Posterior cingulate gyrus (tissue), 11 donors: ENCODE measurements around the gene EAF1.
"Not testable (repeated sequence)": the region's sequence is repeated elsewhere in the genome, so short reads cannot be mapped to it uniquely, and the experiment has no call there.

Experiments
- DNase-seq, 10 donors: peaks; one replicate each; pipeline versions ENCODE4 v3.0.0 to v3.0.0-alpha.2; 2020 to 2021; ENCODE audit warnings: mixed read lengths in 3 of 10
- intact Hi-C: fragments of 100-400 bp; cut with DNase I; formaldehyde crosslinking; loops from one replicate; pipeline ENCODE4 v1.15.1; 2023

Gene EAF1

DNA sequence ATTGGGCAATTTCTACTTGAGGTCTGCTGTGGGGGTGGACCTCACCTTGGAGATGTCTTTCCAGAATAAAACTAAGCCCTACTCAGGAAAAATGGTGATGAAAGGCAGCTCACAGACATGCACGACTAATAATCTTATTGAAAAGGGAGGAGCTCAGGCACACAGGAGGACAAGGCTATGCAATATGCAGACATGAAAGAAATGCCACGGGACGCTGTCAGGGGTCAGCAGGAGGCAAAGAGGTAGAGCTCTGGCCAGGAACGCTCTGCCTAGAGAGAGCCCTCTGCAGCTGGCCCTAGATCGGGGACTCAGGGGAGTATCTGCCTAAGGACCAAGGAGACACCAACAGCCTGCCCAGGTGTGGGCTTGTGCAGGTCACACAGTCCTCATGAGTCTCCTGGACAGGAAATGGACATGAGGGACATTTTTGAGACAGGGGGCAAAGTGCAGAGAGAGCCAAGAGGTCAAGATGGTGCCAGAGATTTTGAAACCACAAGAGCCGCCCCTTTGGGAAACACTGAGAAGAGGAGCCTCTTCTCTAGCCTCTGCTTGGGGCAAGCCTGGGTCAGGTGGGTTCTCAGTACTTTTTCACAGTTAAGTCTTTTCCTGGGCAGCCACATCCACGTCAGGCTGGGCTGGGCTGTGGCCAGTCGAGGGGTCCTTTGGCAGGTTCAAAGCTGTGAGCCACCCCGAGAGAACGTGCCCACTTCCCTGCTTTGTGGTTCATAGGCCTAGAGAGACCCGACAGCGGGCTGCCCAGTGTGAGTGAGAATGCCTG is 23.2 kb downstream of the EAF1 start:
- DNase-seq = no peak

DNA sequence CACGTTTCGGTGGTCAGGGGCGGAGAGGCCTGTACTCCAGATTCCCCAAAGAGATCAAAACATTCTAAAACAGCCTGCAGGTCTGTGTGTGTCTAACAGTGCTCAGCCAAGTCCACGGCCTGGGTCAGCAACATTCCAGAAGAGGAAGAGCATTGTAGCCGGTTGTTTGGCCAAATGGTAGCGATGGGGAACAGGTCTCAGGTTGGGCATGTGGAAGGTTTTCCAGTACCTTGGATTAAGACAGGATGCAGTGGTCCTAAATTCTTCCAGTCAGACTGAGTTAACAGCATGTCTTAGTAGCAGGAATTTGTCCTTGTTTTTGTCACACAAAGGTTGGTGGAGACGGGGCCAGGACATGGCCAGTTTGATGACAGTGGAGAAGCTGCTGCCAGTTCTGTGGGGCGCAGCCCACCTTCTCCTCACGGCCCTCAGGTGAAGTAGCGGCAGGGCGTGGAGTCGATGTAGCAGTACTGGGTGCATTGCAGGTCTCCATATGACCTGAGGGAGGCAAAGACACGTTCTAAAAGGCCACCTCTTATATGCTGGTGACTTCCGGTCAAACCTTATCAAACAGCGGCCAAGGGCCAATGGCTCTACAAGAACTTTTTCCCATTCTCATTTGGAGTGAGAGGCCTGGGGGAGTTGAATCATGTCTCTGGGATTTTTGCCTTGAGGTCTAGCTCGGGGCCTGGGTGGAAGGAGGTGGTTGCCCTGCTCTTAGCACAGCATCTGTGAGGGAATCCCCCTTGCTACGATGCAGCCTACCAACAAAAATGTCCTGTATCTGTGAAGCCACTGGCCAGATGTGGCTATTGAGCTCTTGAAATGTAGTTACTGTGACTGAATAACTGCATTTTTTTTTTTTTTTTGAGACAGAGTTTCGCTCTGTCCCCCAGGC is 24.1 kb downstream of the EAF1 start:
- intact Hi-C loops = no loop called here
- DNase-seq = no peak

More for the DNA sequence above, 23.2 kb downstream of the EAF1 start:
- intact Hi-C loops = no loop called here

DNA sequence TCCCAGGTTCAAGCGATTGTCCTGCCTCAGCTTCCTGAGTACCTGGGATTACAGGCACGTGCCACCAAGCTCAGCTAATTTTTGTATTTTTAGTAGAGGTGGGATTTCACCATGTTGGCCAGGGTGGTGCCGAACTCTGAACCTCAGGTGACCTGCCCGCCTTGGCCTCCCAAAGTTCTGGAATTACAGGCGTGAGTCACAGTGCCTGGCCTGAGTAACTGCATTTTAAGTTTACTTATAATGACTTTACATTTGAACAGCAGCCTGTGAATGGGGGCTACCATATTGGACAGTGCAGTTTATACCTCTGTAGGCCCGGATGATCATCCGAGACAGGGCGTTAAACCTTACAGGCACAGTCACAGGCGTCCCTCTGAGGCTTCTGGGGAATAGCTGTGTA is 24.8 kb downstream of the EAF1 start:
- DNase-seq = no peak
- intact Hi-C loops = no loop called here

DNA sequence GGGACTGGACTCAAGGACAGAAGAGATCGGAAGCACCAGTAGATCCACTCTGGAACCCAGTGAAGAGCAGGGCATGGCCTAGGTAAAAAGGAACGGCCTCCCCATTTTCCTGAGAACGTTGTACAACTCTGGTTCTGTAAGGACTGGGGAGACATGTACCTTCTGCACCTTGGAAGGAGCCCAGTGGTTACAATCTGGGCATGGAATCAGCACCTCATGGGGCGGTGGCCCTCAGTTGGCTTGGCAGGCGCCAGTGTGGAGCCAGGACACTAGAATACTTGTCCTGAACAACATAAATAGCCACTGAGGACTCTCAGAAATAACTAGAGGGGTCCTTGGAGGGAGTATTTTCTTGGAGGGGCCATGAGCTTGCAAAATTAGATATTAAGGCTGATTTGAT is 25.6 kb downstream of the EAF1 start:
- no peak for DNase-seq
- intact Hi-C loops = no loop called here

DNA sequence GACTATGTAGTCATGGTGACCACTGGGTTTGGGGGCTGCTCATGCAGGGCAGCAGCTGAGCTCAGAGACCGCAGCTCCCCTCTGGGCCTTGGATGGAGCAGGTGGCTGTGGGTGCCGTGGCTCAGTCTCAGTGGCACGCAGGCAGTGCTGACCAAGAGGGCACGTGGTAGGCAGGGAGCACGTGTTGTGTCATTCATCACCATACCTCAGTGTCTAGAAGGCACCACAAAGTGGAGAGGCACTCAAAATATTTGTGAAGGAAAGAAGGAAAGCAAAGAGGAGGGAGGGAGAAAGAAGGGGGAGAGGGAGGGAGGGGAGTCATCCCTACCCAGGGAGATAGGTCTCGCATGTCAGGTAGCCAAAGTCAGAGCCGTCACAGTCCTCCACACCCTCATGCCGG is 26.1 kb downstream of the EAF1 start:
- intact Hi-C loops = no loop called here

DNA sequence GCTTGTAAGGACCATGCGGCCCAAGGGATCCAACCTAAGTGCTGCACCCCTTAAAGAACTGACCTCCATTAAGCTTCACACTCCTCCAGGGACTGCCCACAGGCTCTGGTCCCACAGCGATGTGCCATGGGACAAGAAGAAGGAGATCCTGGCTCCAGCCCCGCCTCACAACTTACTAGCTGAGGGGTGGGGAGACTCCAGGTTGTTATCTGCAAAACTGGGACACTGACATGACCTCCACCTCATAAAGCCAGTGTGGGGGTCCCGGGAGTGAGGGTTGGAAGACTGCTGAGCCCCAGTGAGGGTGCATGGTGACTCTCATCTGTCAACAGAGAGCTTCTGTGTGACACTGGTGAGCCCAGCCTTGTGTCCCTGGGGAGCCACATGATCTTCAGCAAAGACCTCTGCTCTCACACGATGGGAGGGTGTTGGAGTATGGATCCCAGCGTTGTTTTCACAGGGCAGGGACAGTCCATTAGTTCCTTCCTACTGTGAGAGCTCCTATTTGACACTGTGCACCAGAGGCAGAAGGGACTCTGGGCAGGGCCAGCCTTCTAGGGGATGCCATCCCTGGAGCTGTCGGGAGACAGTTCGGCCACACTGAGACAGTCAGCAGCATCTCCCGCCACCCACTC is 26.7 kb downstream of the EAF1 start:
- no peak for DNase-seq
- intact Hi-C loops = no loop called here

More for the DNA sequence above, 26.1 kb downstream of the EAF1 start:
- DNase-seq = no peak

DNA sequence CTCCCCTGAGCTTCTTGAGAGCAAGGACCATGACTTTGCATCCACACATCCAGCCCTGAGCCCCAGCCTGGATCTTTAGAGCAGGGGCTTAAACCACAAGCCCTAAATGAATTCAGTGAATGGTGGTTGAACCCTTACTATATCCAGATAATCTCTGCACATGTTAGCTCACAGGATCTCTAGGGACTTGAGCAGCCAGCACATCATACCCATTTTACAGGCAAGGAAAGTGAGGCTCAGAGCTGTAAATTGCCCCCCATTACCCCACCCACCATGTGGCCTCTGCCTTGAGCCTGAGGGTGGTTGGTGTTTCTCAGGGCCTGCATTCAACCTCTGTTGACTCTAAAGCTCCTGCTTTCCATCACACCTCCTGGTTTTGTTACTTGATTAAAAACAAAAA is 27.6 kb downstream of the EAF1 start:
- intact Hi-C loops = no loop called here

DNA sequence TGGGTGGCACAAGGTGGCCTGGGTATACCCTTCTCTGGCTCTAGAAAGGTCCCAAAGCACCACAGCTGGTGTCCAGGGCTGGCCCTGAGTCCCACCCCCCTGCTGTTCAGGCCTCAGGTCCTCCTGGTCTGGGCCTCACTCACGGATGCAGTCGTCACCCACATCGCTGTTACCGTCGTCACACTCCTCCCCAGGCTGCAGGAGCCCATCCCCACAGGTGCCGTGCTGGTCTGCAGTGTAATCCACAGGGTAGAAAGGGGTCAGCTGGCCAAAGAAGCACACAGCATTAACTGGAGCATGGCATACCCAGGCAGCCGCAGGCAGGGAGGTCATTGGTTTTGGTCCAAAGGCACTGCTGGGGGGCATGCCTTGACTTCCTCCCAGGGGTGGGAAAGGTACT is 28.4 kb downstream of the EAF1 start:
- intact Hi-C loops = no loop called here
- no peak for DNase-seq

More for the DNA sequence above, 27.6 kb downstream of the EAF1 start:
- DNase-seq = no peak

DNA sequence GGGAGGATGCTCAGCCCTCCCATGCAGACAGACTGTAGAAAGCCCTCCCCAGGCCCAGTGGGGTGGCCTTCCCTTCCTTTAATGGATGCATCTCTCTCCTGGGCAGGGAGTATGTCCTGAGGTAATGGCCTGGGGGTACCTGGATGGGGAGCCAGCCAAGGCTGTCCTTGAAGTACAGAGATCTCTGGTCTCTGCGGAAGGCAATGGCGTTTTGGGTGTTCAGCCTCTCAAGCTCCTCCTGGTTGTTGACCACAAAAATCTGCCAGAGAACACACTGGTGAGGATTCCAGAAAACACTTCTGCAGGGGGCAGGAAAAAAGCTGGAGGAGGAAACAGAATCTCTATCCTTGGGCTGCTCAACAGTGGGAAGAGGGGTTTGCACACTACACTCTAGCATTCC is 28.9 kb downstream of the EAF1 start:
- intact Hi-C loops = no loop called here
- DNase-seq = no peak

DNA sequence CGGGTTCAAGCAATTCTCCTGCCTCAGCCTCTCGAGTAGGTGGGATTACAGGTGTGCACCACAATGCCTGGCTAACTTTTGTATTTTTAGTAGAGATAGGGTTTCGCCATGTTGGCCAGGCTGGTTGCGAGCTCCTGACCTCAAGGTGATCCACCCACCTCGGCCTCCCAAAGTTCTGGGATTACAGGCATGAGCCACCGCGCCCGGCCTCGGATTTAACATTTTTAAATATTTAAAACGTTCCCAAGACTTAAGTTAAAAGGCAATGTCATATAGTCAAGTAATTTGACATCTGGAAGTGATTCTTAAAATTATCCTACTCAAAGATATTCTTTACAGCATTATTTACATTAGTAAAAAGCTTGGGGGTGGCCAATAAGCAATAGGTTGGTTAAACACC is 29.5 kb downstream of the EAF1 start:
- DNase-seq, intact Hi-C loops: not testable (repeated sequence)

DNA sequence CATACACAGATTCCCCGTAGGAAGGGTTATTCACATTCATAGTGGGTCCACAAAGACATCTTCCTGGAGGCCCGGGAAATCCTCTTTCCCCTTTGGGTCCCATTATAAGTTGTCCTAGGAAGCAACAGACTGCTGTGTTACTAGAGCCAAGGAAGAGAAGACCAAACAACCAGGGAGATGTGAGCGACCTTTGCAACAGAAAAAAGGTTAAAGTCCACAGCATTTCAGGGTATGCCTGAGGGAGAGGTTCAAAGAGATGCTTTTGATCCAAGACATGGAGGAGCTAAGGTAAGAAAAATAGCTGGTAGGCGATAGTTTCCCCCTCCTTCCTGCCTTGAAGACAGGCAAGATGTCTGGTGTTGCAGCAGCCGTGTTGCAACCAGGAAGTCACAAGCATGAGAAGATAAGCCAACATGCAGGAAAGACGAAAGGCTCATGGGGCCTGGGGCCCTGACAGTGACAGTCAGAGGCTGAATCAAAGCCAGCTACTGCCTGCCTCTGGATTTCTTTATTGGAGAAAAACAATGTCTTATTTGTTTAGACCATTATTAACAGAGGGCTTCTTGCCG is 30.9 kb downstream of the EAF1 start:
- intact Hi-C loops = no loop called here
- no peak for DNase-seq

DNA sequence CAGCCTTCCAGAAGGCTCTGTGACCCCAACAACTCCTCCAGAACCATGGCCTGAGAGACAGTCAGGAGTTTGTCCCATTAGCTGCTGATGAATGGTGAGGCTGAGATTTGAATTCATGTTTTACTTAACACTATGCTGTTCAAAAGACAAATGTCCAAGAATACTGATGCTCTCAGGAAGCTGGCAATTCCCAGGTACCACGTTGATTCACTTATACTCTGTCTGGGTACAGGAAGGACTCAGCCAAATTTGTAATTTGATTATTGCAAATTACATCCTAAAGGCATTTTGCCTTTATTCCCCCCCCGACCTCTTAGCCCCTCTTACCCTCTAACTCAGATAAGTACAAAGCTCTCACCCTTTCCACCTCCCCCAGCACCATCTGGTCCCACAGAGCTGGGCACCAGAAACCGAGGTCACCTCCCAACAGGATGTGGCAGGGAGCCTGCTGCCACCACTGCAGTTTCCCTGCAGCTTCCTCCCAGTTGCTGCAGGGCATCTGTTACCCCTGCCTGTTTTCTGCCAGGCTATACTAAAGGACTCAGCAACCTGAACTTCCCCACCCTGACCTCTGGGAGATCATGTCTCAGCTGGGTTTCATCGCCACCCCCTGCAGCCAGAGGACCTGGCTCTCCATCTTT is 33.6 kb downstream of the EAF1 start:
- intact Hi-C loops = no loop called here
- no peak for DNase-seq

DNA sequence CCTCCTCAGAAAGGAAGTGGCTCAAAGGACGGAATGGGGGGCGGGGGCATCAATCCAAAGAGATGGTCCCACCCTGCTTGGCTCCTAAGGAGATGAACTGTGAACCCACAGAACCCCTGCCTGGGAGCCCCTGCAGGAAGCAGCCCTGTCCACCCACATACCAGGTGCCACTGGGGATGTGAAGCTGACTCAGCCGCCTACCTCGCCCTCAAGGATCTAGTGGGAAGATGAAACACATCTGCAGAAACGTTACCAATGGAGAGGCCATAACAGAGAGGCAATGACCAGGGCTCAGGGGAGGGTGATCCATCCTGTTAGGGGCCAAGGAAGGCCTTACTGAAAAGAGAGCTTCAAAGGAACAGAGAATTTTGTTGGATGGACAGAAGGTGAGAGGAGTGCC is 35.1 kb downstream of the EAF1 start:
- intact Hi-C loops = no loop called here
- peak in 1 of 10 donors; percentile 46 for DNase-seq

DNA sequence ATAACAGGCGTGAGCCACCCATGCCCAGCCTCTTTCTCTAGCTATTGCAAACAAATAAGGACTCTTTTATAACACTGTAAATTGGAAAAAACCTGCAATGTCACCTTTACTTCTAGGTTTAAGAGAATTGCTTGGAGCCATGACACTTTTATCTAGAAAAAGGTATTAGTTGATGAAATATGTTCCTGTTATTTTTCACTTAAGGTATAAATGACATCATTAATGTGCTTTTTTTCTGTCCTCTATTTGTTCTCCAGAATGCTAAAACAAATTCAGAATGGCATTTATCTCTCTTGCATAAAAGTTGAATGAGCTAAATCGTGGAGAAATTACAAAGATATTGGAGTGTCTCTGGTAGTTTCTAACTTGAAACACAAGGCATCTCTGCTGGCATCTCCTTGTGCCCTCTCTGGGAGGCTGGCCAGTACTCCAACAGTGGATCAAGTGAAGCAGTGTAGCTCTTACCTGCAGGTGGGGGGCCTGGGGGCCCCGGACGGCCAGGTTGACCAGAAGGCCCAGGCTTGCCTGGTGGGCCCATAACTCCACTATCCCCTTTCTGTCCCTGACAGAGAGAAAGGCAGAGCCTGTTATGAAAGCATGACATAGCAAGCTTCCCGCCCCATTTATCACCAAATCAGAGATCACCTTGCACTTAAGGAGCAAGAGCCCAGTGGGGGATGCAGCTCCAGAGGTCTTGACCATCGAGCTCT is 38.6 kb downstream of the EAF1 start:
- intact Hi-C loops = no loop called here
- no peak for DNase-seq

DNA sequence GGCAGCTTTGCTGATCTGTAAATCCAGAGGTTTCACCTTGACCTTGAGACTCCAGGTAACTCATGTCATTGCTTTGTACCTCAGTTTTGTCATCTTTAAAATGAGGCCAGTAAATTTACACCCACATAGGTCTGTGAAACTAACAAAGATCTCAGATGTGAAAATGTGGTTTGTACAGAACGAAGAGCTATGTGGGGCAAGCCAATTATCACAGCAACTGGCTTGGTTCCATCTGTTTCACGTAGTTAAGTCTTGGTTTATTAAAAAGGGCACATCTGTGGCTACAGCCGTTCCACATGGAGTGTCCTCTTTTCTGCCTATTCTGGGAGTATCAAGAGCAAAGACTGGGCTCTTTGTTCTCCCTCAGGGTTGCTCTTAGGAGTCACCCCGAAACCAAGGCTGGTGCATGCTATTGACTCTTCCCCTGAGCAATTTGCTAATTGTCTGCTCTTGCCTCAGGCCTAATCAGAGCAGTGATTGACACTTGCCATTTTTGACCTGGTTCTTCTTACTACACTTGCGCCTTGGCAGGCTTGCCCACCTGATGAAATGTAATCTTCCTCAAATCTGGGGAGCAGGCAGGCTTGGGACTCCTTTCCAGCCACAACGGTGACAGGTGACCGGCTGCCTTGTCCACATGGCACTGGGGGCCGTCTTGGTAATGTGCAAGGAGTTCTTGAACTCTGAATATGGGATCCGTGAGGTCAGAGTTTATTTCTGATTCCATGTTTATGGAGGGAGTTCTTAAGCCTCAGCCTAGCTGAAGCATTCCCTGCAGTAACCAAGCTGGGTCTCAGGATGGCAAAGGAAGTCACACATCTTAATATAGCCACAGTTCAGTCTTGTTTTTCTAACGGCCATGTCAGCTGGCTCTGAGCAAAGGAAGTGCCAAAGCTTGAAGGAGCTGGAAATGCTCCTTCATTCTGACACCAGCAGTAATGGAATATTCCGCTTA is 40.1 kb downstream of the EAF1 start:
- intact Hi-C loops = no loop called here

DNA sequence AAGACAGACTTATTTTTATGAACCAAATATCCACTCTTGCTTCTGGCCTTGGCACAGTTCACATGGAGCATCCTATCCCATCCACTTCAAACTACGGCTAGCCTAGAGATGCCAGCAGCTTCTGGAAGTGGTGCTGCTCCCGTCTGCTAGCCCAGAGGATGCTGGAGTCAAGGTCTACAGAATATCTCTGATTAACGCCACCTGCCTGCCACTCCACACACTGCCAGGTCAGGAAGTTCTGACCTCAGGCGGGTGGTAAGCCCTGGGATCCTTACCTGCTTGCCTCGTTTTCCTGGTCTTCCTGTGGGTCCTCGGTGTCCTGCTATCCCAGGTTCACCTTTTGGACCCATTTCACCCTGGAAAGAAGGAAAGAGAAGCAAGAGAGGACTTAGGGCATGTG is 42.9 kb downstream of the EAF1 start:
- DNase-seq = peak in 1 of 10 donors; percentile 49
- intact Hi-C loops = no loop called here

More for the DNA sequence above, 40.1 kb downstream of the EAF1 start:
- peak in 2 of 10 donors; percentile 14 to 65 for DNase-seq

DNA sequence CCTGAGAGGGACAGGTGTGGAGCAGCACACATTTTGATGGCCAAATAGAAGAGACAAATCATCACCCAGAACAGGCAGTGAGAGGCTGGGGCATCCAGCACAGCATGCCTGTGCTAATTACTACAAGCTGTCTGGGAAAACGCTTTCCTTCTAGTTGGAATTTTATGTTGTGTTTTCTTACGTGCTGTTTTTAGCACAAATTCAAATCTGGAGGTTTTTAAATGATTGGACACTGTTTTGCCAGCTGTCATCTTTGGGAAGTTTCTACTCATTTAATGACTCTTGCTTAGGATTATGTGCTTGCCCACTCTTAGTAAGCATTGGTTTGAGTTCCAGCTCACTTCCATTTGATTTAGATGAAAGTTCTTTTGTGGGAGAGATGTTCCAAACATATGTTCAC is 43.5 kb downstream of the EAF1 start:
- intact Hi-C loops = no loop called here

DNA sequence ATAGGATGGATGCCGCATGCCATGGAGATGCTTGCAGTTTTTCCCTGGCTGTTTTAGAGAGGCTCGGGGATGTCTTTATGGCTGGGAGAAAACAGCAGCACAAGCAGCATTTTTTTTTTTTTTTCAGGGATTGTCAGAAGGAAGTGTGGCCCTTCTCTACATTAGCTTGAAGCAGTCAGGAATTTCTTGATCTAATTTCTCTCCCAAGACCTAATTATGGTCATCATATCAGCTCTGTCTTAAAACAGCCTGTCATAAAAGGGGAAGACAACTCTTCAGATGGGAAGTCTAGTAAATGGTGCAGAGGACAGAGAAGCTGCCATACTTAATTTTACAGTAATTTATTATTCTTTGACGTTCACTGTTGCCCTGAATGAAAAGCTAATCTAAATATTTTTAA is 44.5 kb downstream of the EAF1 start:
- intact Hi-C loops = no loop called here
- no peak for DNase-seq

More for the DNA sequence above, 43.5 kb downstream of the EAF1 start:
- DNase-seq = no peak

DNA sequence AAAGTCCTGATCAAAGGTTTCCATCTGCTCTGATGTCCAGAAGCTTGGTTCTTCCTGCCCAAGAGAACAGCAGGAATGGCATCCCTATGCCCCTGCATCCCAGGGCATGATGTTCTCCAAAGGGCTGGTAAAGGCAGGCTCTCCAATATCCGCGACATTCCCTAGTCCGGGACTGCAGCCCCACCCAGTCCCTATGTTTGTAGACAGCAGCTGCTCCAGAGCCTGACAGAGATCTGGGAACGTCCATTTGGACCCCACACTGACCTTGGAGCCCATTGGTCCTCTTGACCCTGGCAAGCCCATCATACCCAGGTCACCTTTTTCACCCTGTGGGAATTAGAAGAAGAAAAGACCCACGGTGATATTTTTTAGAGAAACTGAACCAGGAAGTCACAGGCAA is 47.8 kb downstream of the EAF1 start:
- intact Hi-C loops = no loop called here
- no peak for DNase-seq
